K562 (cell line): ENCODE measurements around the gene DIS3L2. TPM values are rescaled to one million over a fixed set of nuclear protein-coding genes. Genes with fewer than 3 reads are reported as not detected.

ENCODE experiments used
- ATAC-seq: fragments of 200-7000 bp; cut with Tn5 transposase; 3 replicates; pipeline ENCODE4 v1.9.1; 2020; ENCODE audit warnings: moderate library complexity
- BruUV-seq: library from RNA; stranded (reverse); fragments of 400-500 nt; replicated peaks from 2 replicates; lab custom pipeline; 2021; lab: Mats Ljungman, UMichigan
- CTCF ChIA-PET: fragments of 300-600 bp; formaldehyde crosslinking; extraction: SDS; loops from one replicate; lab custom pipeline; 2021; ENCODE audit warnings: low intra/inter-chr PET ratio; lab: Yijun Ruan, JAX
- POLR2A ChIA-PET: fragments of 300-600, 350-650 bp; sonication (Branson Sonifier 250); formaldehyde crosslinking; extraction: SDS; loops from one replicate; lab custom pipeline; 2021; ENCODE audit warnings: antibody characterized with exemption, inconsistent platforms; lab: Yijun Ruan, JAX
- DNase-seq, 4 experiments: peaks; one replicate each; pipeline versions ENCODE4 v3.0.0 to v3.0.0-alpha.2; 2011 to 2018; ENCODE audit warnings: low spot score in 3 of 4, mixed read lengths in 3 of 4; ENCODE audit errors: extremely low read depth in 1 of 4
- FAIRE-seq: peaks from 2 replicates; lab custom pipeline; 2011; peaks lifted over from hg19 to GRCh38; lab: Jason Lieb, UNC
- H2AFZ ChIP-seq: 2 replicates; pipeline ENCODE4 v1.6.0; 2011; ENCODE audit warnings: low read depth, low read length, control low read depth, inconsistent platforms
- H3K27ac ChIP-seq: fragments of 200-600 bp; 3 replicates; pipeline ENCODE4 v1.8.0; 2011; ENCODE audit warnings: low read depth, mild to moderate bottlenecking, control low read depth, inconsistent platforms, low read length, moderate library complexity, mixed read lengths; ENCODE audit errors: extremely low read depth
- H3K27me3 ChIP-seq, 2 experiments: fragments of 300-600 bp in 1 of 2; 2 replicates in 1 of 2; 3 replicates in 1 of 2; pipeline versions ENCODE4 v1.6.0 to v1.8.0; 2011; ENCODE audit warnings: inconsistent platforms in 2 of 2, low read length in 2 of 2, mild to moderate bottlenecking in 1 of 2, mixed read lengths in 1 of 2, moderate library complexity in 1 of 2; ENCODE audit not compliant: control insufficient read depth in 2 of 2, insufficient read depth in 2 of 2
- H3K36me3 ChIP-seq: fragments of 300-600 bp; 3 replicates; pipeline ENCODE4 v1.8.0; 2011; ENCODE audit warnings: mild to moderate bottlenecking, low read length, inconsistent platforms; ENCODE audit not compliant: control insufficient read depth, insufficient read depth
- H3K4me1 ChIP-seq, 2 experiments: fragments of 200-600 bp in 1 of 2; replicated peaks in 1 of 2; 2 replicates in 1 of 2; 3 replicates in 1 of 2; pipeline versions ENCODE4 v1.5.1 to v1.8.0; 2011; ENCODE audit warnings: inconsistent platforms in 2 of 2, low read length in 2 of 2, mild to moderate bottlenecking in 1 of 2, mixed read lengths in 1 of 2, moderate library complexity in 1 of 2; ENCODE audit not compliant: control insufficient read depth in 2 of 2, insufficient read depth in 2 of 2
- H3K4me2 ChIP-seq: 2 replicates; pipeline ENCODE4 v1.6.1; 2011; ENCODE audit warnings: low read length, control low read depth, inconsistent platforms, mixed read lengths; ENCODE audit not compliant: insufficient read depth
- H3K4me3 ChIP-seq: fragments of 200-600 bp; sonication (generic), shearing (Covaris generic); 2 replicates; pipeline ENCODE4 v1.5.1; 2016; ENCODE audit warnings: control low read depth, inconsistent platforms
- H3K79me2 ChIP-seq: fragments of 200-600 bp; 3 replicates; pipeline ENCODE4 v1.8.0; 2011; ENCODE audit warnings: low read length, inconsistent platforms; ENCODE audit not compliant: control insufficient read depth, insufficient read depth
- H3K9ac ChIP-seq, 2 experiments: 2 replicates each; pipeline versions ENCODE4 v1.6.0 to v1.6.1; 2011; ENCODE audit warnings: low read depth in 2 of 2, low read length in 2 of 2, control low read depth in 1 of 2, inconsistent platforms in 1 of 2, mild to moderate bottlenecking in 1 of 2, mixed read lengths in 1 of 2; ENCODE audit not compliant: insufficient read depth in 1 of 2
- H3K9me1 ChIP-seq: one replicate; pipeline ENCODE4 v1.6.0; 2011; ENCODE audit warnings: inconsistent platforms, mild to moderate bottlenecking, low read length, moderate library complexity; ENCODE audit not compliant: control insufficient read depth, insufficient read depth
- H3K9me3 ChIP-seq: replicated peaks from 2 replicates; pipeline ENCODE4 v1.5.1; 2011; ENCODE audit warnings: low read depth, low read length, inconsistent platforms; ENCODE audit not compliant: control insufficient read depth, insufficient read depth
- H4K20me1 ChIP-seq: replicated peaks from 2 replicates; pipeline ENCODE4 v1.6.1; 2011; ENCODE audit warnings: low read length, inconsistent platforms, mixed read lengths; ENCODE audit not compliant: control insufficient read depth, insufficient read depth
- CREB1 ChIP-seq, 2 experiments: sonication (generic) in 1 of 2; formaldehyde crosslinking in 1 of 2; IDR thresholded peaks; 2 replicates each; pipeline versions ENCODE4 v1.6.1 to v1.8.0; 2012 to 2022; ENCODE audit warnings: inconsistent platforms in 1 of 2, mild to moderate bottlenecking in 1 of 2, missing genetic modification reagents in 1 of 2, moderate library complexity in 1 of 2
- E2F6 ChIP-seq, 2 experiments: IDR thresholded peaks; 2 replicates each; pipeline ENCODE4 v1.6.1; 2011; ENCODE audit warnings: borderline replicate concordance in 1 of 2, control low read depth in 1 of 2, low read depth in 1 of 2, low read length in 1 of 2, mild to moderate bottlenecking in 1 of 2, mixed read lengths in 1 of 2, moderate library complexity in 1 of 2; ENCODE audit not compliant: insufficient read depth in 1 of 2, insufficient read length in 1 of 2, poor library complexity in 1 of 2, severe bottlenecking in 1 of 2; ENCODE audit errors: extremely low read depth in 1 of 2
- HDAC3 ChIP-seq: fragments of 450-650 bp; IDR thresholded peaks from 2 replicates; pipeline ENCODE4 v1.6.1; 2018; ENCODE audit warnings: borderline replicate concordance, mild to moderate bottlenecking, moderate library complexity; ENCODE audit not compliant: partially characterized antibody
- HDGF ChIP-seq: fragments of 450-650 bp; IDR thresholded peaks from 2 replicates; pipeline ENCODE4 v1.6.1; 2016
- IRF1 ChIP-seq: sonication (generic); formaldehyde crosslinking; IDR thresholded peaks from 2 replicates; pipeline ENCODE4 v1.8.0; 2022; ENCODE audit warnings: missing genetic modification reagents, mild to moderate bottlenecking, borderline replicate concordance
- MEF2A ChIP-seq: IDR thresholded peaks from 2 replicates; pipeline ENCODE4 v1.6.1; 2011; ENCODE audit warnings: low read depth, mild to moderate bottlenecking, low read length, moderate library complexity; ENCODE audit not compliant: control insufficient read depth
- SRSF1 ChIP-seq: fragments of 200-400 bp; formaldehyde crosslinking; IDR thresholded peaks from 2 replicates; pipeline ENCODE4 v1.6.1; 2017; ENCODE audit warnings: mild to moderate bottlenecking, low read depth, low read length, moderate library complexity
- ZNF354B ChIP-seq: fragments of 250-450 bp; sonication (Bioruptor Pico); IDR thresholded peaks from 2 replicates; pipeline ENCODE4 v1.4.0; 2020
- ZNF431 ChIP-seq: sonication (generic); formaldehyde crosslinking; IDR thresholded peaks from 2 replicates; pipeline ENCODE4 v1.8.0; 2022; ENCODE audit warnings: mild to moderate bottlenecking, missing genetic modification reagents
- WGBS: fragments of 100-300 bp; shearing (Covaris generic); methylation state at CpG from one replicate; pipeline ENCODE4 v1.1.6; 2016; ENCODE audit warnings: low coverage, mixed read lengths; ENCODE audit not compliant: insufficient coverage; ENCODE audit errors: missing lambda C conversion rate; 5-methylcytosine and 5-hydroxymethylcytosine counted together
- in situ Hi-C: fragments of 300-500 bp; cut with MboI; formaldehyde crosslinking; loops from 4 replicates; pipeline ENCODE4 v1.15.0; 2018; ENCODE audit warnings: inconsistent platforms, mixed read lengths
- intact Hi-C: fragments of 100-400 bp; cut with micrococcal nuclease; formaldehyde crosslinking; loops from 2 replicates; pipeline ENCODE4 v1.14.2; 2022
- polyA plus RNA-seq, 8 experiments: library from polyadenylated mRNA; depleted of rRNA in 4 of 8; stranded (reverse) in 5 of 8; unstranded in 3 of 8; fragments of >200 nt; fragmentation: Nextera tagmentation in 2 of 8; fragmentation: Illumina TruSeq in 1 of 8; extraction: Ambion mirVana in 2 of 8; extraction: Trizol in 1 of 8; gene quantifications; 2 replicates each; pipeline versions ENCODE4 v1.2.1 to v1.2.3, GENCODE V29; 2011 to 2014; ENCODE audit warnings: inconsistent platforms in 1 of 8, missing spikeins in 1 of 8
- total RNA-seq, 7 experiments: library from RNA; depleted of rRNA in 6 of 7; stranded (reverse); fragments of >200 nt in 6 of 7; fragmentation: Illumina TruSeq in 2 of 7; extraction: Trizol in 2 of 7; gene quantifications; 2 replicates each; pipeline versions ENCODE4 v1.2.1 to v1.2.3, GENCODE V29; 2011 to 2021; ENCODE audit warnings: low replicate concordance in 1 of 7

DIS3L2 gene
- total and polyA plus RNA-seq, 9 of the 15 experiments (the other 6 are each of a cell fraction or from before 2014, with no cell fraction given) = 1.5 to 19.2 (median 11.2) TPM

GRCh38 chr2:231923010-231923344, 38.5 kb upstream of the DIS3L2 start (continued):
- TF ChIP-seq E2F6 (IDR thresholded peaks at IDR 0.05; ENCODE audit: borderline replicate concordance in 1 of 2, extremely low read depth in 1 of 2, insufficient read depth in 1 of 2, insufficient read length in 1 of 2, low read depth in 1 of 2, low read length in 1 of 2, poor library complexity in 1 of 2, severe bottlenecking in 1 of 2) = no peak
- TF ChIP-seq, all 486 proteins: peak for 0

- no peak for ATAC-seq
- no peak overlapping the region for H3K27ac ChIP-seq
- H2AFZ ChIP-seq = no peak overlapping the region
- no TSS peak for BruUV-seq
- in situ Hi-C loops (no loop called here), intact Hi-C loops (no loop called here)
- FAIRE-seq = no peak
- no peaks in the 10 kb centered on the region; the same call in none of the 2 replicates for H4K20me1 ChIP-seq
- no peaks in the 10 kb centered on the region for H3K9me1 ChIP-seq
- WGBS = 5% methylated on average over 18 of the region's 24 CpGs
- ChIA-PET POLR2A (no interaction called here), CTCF (interaction anchor here (0.7 to 2.8 kb wide), 3 partner anchors 215 to 362 kb away, joined by 3 to 30 read pairs (median 4); no protein-coding TSS in a partner anchor)
- DNase-seq = no peak
- no peak overlapping the region for H3K4me3 ChIP-seq
- H3K27me3 ChIP-seq = peaks cover 30 to 69% of the 10 kb centered on the region in 2 experiments
- H3K36me3 ChIP-seq = no peaks in the 10 kb centered on the region
- H3K9me3 ChIP-seq = no peaks in the 10 kb centered on the region
- H3K4me1 ChIP-seq = peaks cover 0 to 27% of the 10 kb centered on the region in 2 experiments; a peak in 3 of 5 replicates
- H3K4me2 ChIP-seq = no peak overlapping the region
- H3K9ac ChIP-seq = no peak overlapping the region
- H3K79me2 ChIP-seq = no peaks in the 10 kb centered on the region
- TF ChIP-seq CREB1 (IDR thresholded peaks at IDR 0.05) (no peak), CREB1 (CRISPR knock-in tag; IDR thresholded peaks at IDR 0.05) (no peak), MEF2A (no peak), SRSF1 (no peak), ZNF431 (CRISPR knock-in tag) (no peak), HDAC3 (no peak), IRF1 (CRISPR knock-in tag) (no peak), ZNF354B (CRISPR knock-in tag) (no peak), HDGF (no peak)
These were observed 37.3 kb upstream of the DIS3L2 start for GRCh38 chr2:231923951-231924888.
